Stimulated activated CD4-positive, alpha-beta T cell treated with anti-CD3 and anti-CD28 coated beads, Interleukin-12 subunit alpha, Interleukin-12 subunit beta, amount 100 ng/mL, for 4 hours (primary cell): ENCODE data around the gene MORN3.
"Not testable (repeated sequence)": the region's sequence is repeated elsewhere in the genome, so short reads cannot be mapped to it uniquely, and the experiment has no call there.

Experiments
- DNase-seq: peaks from one replicate; pipeline ENCODE4 v3.0.0-alpha.2; 2020

MORN3 gene

DNA sequence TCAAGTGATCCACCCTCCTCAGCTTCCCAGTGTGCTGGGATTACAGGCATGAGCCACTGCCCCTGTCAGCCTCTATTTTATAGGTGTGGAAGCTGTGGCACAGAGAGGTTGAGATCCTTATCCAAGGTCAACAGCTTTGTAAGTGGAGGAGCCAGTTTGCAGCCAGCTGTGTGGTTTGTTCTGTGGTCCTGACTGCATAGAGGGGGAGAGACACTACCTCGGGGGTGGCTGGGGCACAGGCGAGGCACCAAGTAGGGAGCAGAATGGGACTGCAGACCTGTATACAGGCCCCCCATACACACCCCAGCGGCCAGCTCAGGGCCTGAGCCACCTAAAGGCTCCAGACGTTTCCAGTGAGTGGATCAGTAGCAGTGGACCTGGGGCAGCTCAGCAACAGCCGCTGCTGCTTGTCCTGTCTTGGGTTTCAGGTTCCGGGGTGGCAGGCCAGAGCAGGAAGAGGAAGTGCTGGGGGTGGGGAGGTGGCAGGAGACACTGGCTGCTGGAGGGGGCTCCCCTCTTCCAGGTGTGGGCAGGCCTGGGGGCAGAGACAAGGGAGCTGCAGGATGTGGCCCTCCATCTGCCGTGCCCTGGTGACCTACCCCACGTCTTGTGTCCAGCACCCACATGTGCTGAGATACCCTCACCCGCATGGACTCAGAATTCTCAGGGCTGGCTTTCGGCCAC lies 32.1 kb downstream of the MORN3 start:
- DNase-seq: peak; percentile 48

- DNase-seq: no peak
Measured at GRCh38 chr12:121634836-121635235, 34.6 kb downstream of the MORN3 start.

DNA sequence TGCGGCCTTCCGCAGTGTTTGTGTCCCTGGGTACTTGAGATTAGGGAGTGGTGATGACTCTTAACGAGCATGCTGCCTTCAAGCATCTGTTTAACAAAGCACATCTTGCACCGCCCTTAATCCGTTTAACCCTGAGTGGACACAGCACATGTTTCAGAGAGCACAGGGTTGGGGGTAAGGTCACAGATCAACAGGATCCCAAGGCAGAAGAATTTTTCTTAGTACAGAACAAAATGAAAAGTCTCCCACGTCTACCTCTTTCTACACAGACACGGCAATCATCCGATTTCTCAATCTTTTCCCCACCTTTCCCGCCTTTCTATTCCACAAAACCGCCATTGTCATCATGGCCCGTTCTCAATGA lies 35.6 kb downstream of the MORN3 start:
- not testable (repeated sequence) for DNase-seq

GRCh38 chr12:121632069-121632970 lies 37.1 kb downstream of the MORN3 start:
- no peak for DNase-seq

- no peak for DNase-seq
Measured at GRCh38 chr12:121630791-121631355, 38.6 kb downstream of the MORN3 start.

DNA sequence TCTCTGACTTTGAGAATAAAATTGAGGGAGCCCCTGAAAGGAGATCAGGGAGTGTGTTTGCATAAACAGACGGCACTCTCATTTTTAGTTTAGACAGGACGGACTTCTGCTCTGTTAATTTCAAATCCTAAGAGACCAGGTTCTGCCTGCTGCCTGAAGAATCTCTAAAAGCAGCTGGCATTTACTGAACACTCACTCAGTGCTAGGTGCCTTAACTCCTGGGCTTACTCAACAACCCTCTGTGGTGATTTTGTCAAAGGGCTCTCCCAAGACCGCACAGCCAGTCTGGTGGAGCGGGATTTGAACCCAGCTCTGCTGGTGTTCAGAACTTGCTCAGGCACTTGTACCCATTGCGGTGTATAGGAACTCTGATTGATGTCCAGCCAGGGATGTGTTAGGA lies 40.9 kb downstream of the MORN3 start:
- no peak for DNase-seq

GRCh38 chr12:121628037-121628436 lies 41.4 kb downstream of the MORN3 start:
- DNase-seq: peak; percentile 20

- peak; percentile 86 for DNase-seq
Measured at GRCh38 chr12:121626853-121627640, 42.4 kb downstream of the MORN3 start.

DNA sequence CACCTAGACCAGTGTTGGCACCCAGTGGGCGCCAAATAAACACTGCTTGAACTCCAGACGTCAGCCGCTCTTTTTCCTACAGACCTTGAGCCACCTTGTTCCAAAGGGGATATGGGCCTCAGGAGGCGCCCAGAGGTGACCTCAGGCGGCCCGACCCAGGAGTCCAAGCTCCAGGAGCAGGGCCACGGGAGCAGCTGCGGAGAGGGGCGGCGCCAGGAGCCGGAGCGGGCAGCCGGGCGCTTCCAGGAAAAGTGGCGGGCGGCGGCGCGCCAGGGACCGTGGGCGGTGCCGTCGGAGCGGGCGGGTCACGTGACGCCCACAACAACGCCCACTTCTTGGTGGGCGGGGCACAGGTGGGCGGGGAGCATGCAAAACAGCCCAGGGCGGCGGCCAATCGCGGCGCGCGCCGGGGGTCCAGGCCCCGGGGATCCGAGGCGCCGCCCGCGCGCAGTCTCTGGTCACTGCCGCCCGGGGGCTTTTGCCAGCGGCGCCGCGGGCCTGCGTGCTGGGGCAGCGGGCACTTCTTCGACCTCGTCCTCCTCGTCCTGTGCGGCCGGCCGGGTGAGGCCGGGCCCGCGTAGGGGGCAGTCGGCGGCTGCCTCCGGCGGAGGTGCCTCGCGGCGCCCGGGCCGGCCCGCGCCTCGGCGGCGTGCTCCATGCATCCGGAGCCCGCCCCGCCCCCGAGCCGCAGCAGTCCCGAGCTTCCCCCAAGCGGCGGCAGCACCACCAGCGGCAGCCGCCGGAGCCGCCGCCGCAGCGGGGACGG lies 43.2 kb downstream of the MORN3 start, which contains the start of gene ORAI1:
Gene ORAI1 (plus strand): TSS at position 444 of the 766 bp plus-strand sequence.
- DNase-seq: peak; percentile 99

GRCh38 chr12:121620333-121620891 lies 49.0 kb downstream of the MORN3 start:
- no peak for DNase-seq

GRCh38 chr12:121618659-121619233 lies 50.7 kb downstream of the MORN3 start:
- no peak for DNase-seq

DNA sequence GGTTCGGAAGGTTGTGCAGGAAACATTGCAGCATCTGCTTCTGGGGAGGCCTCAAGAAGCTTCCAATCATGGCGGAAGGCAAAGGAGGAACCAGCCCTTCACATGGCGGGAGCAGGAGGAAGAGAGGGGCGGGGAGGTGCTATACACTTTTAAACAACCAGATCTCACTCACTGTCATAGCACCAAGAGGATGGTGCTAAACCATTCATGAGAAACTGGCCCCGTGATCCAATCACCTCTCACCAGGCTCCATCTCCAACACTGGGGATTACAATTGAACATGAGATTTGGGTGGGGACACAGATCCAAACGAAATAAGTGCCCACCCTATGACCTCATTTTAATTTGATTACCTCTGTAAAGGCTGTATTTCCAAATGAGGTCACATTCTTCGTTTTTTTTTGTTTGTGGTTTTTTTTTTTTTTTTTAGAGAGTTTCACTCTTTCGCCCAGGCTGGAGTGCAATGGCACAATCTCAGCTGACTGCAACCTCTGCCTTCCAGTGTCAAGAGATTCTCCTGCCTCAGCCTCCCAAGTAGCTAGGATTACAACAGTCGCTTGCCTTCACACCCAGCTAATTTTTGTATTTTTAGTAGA lies 54.5 kb downstream of the MORN3 start:
- no peak for DNase-seq

DNA sequence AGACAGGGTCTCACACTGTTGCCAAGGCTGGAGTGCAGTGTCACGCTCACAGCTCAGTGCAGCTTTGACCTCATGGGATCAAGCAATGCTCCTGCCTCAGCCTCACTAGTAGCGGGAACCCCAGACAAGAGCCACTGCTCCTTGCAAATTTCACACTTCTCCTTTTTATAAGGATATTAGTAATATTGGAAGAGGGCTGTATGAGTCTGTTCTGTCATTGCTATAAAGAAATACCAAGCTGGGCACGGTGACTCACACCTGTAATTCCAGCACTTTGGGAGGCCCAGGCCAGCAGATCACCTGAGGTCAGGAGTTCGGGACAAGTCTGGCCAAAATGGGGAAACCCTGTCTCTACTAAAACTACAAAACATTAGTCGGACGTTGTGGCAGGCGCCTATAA lies 56.0 kb downstream of the MORN3 start:
- DNase-seq: no peak

- DNase-seq: peak; percentile 13
Measured at GRCh38 chr12:121611306-121611705, 58.1 kb downstream of the MORN3 start.

- DNase-seq: no peak
Measured at GRCh38 chr12:121610239-121611149, 59.0 kb downstream of the MORN3 start.

- DNase-seq: no peak
Measured at GRCh38 chr12:121608301-121608700, 61.2 kb downstream of the MORN3 start.

GRCh38 chr12:121603581-121603980 lies 65.9 kb downstream of the MORN3 start:
- DNase-seq: no peak

DNA sequence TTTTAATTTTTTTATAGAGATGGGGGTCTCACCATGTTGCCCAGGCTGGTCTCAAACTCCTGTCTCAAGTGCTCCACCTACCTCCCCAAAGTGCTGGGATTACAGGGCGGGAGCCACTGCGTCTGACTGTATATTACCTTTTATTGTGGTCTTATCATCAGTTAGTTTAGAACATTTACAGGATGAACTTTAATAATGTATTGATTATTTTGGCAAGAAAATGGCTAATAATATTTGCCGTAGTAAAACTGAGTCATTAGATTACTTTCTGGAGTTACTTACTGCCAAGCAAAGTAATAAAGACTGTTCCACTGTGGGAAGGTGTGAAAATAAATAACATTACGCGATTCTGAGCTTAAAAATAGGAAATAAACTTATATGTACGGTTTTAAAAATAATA lies 66.7 kb downstream of the MORN3 start:
- no peak for DNase-seq

GRCh38 chr12:121600702-121601336 lies 68.6 kb downstream of the MORN3 start:
- no peak for DNase-seq
